HEK293 (cell line): Measurements from ENCODE around the gene CS.
A peak's percentile ranks its signal among the peaks of the same experiment; 100 is the strongest.

Experiments used
- FEZF1 ChIP-seq: fragments of 450-650 bp; formaldehyde crosslinking; IDR thresholded peaks from 2 replicates; pipeline ENCODE4 v1.5.1; 2016; ENCODE audit warnings: missing biosample characterization, missing genetic modification characterization
- GFI1B ChIP-seq: fragments of 450-650 bp; formaldehyde crosslinking; IDR thresholded peaks from 2 replicates; pipeline ENCODE4 v1.5.1; 2016; ENCODE audit warnings: missing biosample characterization, missing genetic modification characterization
- GLI2 ChIP-seq: fragments of 450-650 bp; formaldehyde crosslinking; IDR thresholded peaks from 2 replicates; pipeline ENCODE4; 2017; ENCODE audit warnings: missing biosample characterization, missing genetic modification characterization, low read depth, borderline replicate concordance
- GLI4 ChIP-seq: fragments of 450-650 bp; formaldehyde crosslinking; IDR thresholded peaks from 2 replicates; pipeline ENCODE4 v1.5.1; 2016; ENCODE audit warnings: missing biosample characterization, missing genetic modification characterization
- GLIS2 ChIP-seq: fragments of 450-650 bp; formaldehyde crosslinking; IDR thresholded peaks from 2 replicates; pipeline ENCODE4 v1.5.1; 2016; ENCODE audit warnings: missing biosample characterization, missing genetic modification characterization
- INSM2 ChIP-seq: fragments of 450-650 bp; formaldehyde crosslinking; IDR thresholded peaks from 2 replicates; pipeline ENCODE4 v1.5.1; 2016; ENCODE audit warnings: missing biosample characterization, missing genetic modification characterization
- KLF10 ChIP-seq: fragments of 450-650 bp; IDR thresholded peaks from 2 replicates; pipeline ENCODE4 v1.5.1; 2018; ENCODE audit warnings: missing biosample characterization, mild to moderate bottlenecking, missing genetic modification characterization
- KLF8 ChIP-seq: fragments of 450-650 bp; formaldehyde crosslinking; IDR thresholded peaks from 2 replicates; pipeline ENCODE4 v1.5.1; 2016; ENCODE audit warnings: missing biosample characterization, missing genetic modification characterization
- SCRT1 ChIP-seq: fragments of 450-650 bp; formaldehyde crosslinking; IDR thresholded peaks from 2 replicates; pipeline ENCODE4 v1.5.1; 2016; ENCODE audit warnings: missing biosample characterization, missing genetic modification characterization, borderline replicate concordance
- SP2 ChIP-seq: fragments of 450-650 bp; formaldehyde crosslinking; IDR thresholded peaks from 2 replicates; pipeline ENCODE4 v1.5.1; 2016; ENCODE audit warnings: missing biosample characterization, missing genetic modification characterization
- YY1 ChIP-seq: fragments of 450-650 bp; formaldehyde crosslinking; IDR thresholded peaks from 2 replicates; pipeline ENCODE4 v1.5.1; 2018; ENCODE audit warnings: missing biosample characterization, missing genetic modification characterization
- ZBTB11 ChIP-seq: fragments of 450-650 bp; formaldehyde crosslinking; conservative IDR thresholded peaks from 2 replicates; pipeline ENCODE4 v1.5.1; 2016; ENCODE audit warnings: low read depth, missing biosample characterization, missing genetic modification characterization
- ZBTB21 ChIP-seq: fragments of 450-650 bp; formaldehyde crosslinking; IDR thresholded peaks from 2 replicates; pipeline ENCODE4 v1.5.1; 2017; ENCODE audit warnings: missing biosample characterization, missing genetic modification characterization
- ZBTB48 ChIP-seq: fragments of 450-650 bp; formaldehyde crosslinking; IDR thresholded peaks from 2 replicates; pipeline ENCODE4 v1.5.1; 2016; ENCODE audit warnings: missing biosample characterization, missing genetic modification characterization
- ZBTB49 ChIP-seq: fragments of 450-650 bp; formaldehyde crosslinking; IDR thresholded peaks from 2 replicates; pipeline ENCODE4 v1.5.1; 2016; ENCODE audit warnings: missing biosample characterization, missing genetic modification characterization, low read depth
- ZNF10 ChIP-seq: fragments of 450-650 bp; formaldehyde crosslinking; IDR thresholded peaks from 2 replicates; pipeline ENCODE4 v1.5.1; 2017; ENCODE audit warnings: missing biosample characterization, missing genetic modification characterization
- ZNF132 ChIP-seq: fragments of 450-650 bp; formaldehyde crosslinking; IDR thresholded peaks from 2 replicates; pipeline ENCODE4 v1.5.1; 2017; ENCODE audit warnings: missing biosample characterization, missing genetic modification characterization, borderline replicate concordance
- ZNF175 ChIP-seq: fragments of 450-650 bp; formaldehyde crosslinking; IDR thresholded peaks from 2 replicates; pipeline ENCODE4 v1.5.1; 2016; ENCODE audit warnings: missing biosample characterization, missing genetic modification characterization
- ZNF2 ChIP-seq: fragments of 450-650 bp; formaldehyde crosslinking; IDR thresholded peaks from 2 replicates; pipeline ENCODE4 v1.5.1; 2016; ENCODE audit warnings: missing biosample characterization, missing genetic modification characterization
- ZNF221 ChIP-seq: fragments of 450-650 bp; formaldehyde crosslinking; IDR thresholded peaks from 2 replicates; pipeline ENCODE4 v1.5.1; 2017; ENCODE audit warnings: missing biosample characterization, missing genetic modification characterization, borderline replicate concordance
- ZNF239 ChIP-seq: fragments of 450-650 bp; formaldehyde crosslinking; IDR thresholded peaks from 2 replicates; pipeline ENCODE4 v1.5.1; 2016; ENCODE audit warnings: missing biosample characterization, missing genetic modification characterization
- ZNF274 ChIP-seq, 2 experiments: fragments of 200-500 bp in 1 of 2; fragments of 450-650 bp in 1 of 2; sonication (Bioruptor generic) in 1 of 2; formaldehyde crosslinking in 1 of 2; IDR thresholded peaks; 2 replicates each; pipeline versions ENCODE4 v1.5.1 to v1.6.1; 2014 to 2016; ENCODE audit warnings: borderline replicate concordance in 1 of 2, inconsistent platforms in 1 of 2, low read length in 1 of 2, missing biosample characterization in 1 of 2, missing genetic modification characterization in 1 of 2
- ZNF311 ChIP-seq: fragments of 450-650 bp; formaldehyde crosslinking; IDR thresholded peaks from 2 replicates; pipeline ENCODE4 v1.5.1; 2017; ENCODE audit warnings: missing biosample characterization, missing genetic modification characterization, borderline replicate concordance
- ZNF335 ChIP-seq: fragments of 450-650 bp; formaldehyde crosslinking; conservative IDR thresholded peaks from 2 replicates; pipeline ENCODE4 v1.5.1; 2016; ENCODE audit warnings: missing biosample characterization, missing genetic modification characterization
- ZNF391 ChIP-seq: fragments of 450-650 bp; formaldehyde crosslinking; IDR thresholded peaks from 2 replicates; pipeline ENCODE4 v1.5.1; 2016; ENCODE audit warnings: low read depth, missing biosample characterization, missing genetic modification characterization, borderline replicate concordance
- ZNF530 ChIP-seq: fragments of 450-650 bp; formaldehyde crosslinking; IDR thresholded peaks from 2 replicates; pipeline ENCODE4 v1.5.1; 2016; ENCODE audit warnings: low read depth, missing biosample characterization, missing genetic modification characterization
- ZNF626 ChIP-seq: fragments of 450-650 bp; sonication (Bioruptor Pico); formaldehyde crosslinking; IDR thresholded peaks from 2 replicates; pipeline ENCODE4 v1.5.1; 2018; ENCODE audit warnings: missing biosample characterization, missing genetic modification characterization, inconsistent platforms
- ZNF629 ChIP-seq: fragments of 450-650 bp; formaldehyde crosslinking; IDR thresholded peaks from 2 replicates; pipeline ENCODE4 v1.5.1; 2017; ENCODE audit warnings: missing biosample characterization, missing genetic modification characterization
- ZNF639 ChIP-seq: fragments of 450-650 bp; formaldehyde crosslinking; IDR thresholded peaks from 2 replicates; pipeline ENCODE4 v1.5.1; 2016; ENCODE audit warnings: missing biosample characterization, missing genetic modification characterization
- ZNF677 ChIP-seq: fragments of 450-650 bp; IDR thresholded peaks from 2 replicates; pipeline ENCODE4 v1.5.0; 2018; ENCODE audit warnings: missing biosample characterization, mild to moderate bottlenecking, missing genetic modification characterization, moderate library complexity
- ZSCAN30 ChIP-seq: fragments of 450-650 bp; IDR thresholded peaks from 2 replicates; pipeline ENCODE4 v1.5.1; 2018; ENCODE audit warnings: missing biosample characterization, mild to moderate bottlenecking, missing genetic modification characterization, moderate library complexity

CS gene

GRCh38 chr12:56224102-56224701, 75.9 kb downstream of the CS start, which contains the start of gene NABP2 (continued):
- TF ChIP-seq FEZF1 (tag by site-specific recombination) (peak; percentile 61), ZNF10 (tag by site-specific recombination) (no peak), ZNF335 (tag by site-specific recombination) (peak; percentile 56), ZNF639 (tag by site-specific recombination) (peak; percentile 58; the same call in 1 of the 2 replicates), ZBTB11 (tag by site-specific recombination) (peak; percentile 94), ZNF2 (tag by site-specific recombination) (peak; percentile 80; the same call in 1 of the 2 replicates), SCRT1 (tag by site-specific recombination) (no peak), ZNF132 (no peak), GLIS2 (tag by site-specific recombination) (peak; percentile 99), ZNF311 (tag by site-specific recombination) (no peak), ZNF626 (tag by site-specific recombination) (no peak), ZNF530 (tag by site-specific recombination) (no peak), ZNF175 (tag by site-specific recombination) (no peak), ZNF239 (tag by site-specific recombination) (no peak), KLF8 (tag by site-specific recombination) (peak; percentile 74; the same call in 1 of the 2 replicates), INSM2 (peak; percentile 57), SP2 (tag by site-specific recombination) (peak; percentile 99), GLI4 (tag by site-specific recombination) (no peak), ZNF629 (peak; percentile 71), ZSCAN30 (tag by site-specific recombination) (0 out of 2 replicates have a peak, but pooled peaks have one; percentile 26), KLF10 (tag by site-specific recombination) (no peak), ZNF274 (IDR thresholded peaks at IDR 0.05; ENCODE audit: low read length) (no peak), ZNF274 (tag by site-specific recombination; IDR thresholded peaks at IDR 0.05; ENCODE audit: borderline replicate concordance) (no peak), GLI2 (tag by site-specific recombination) (no peak), GFI1B (tag by site-specific recombination) (no peak), ZNF391 (tag by site-specific recombination) (peak; percentile 83; the same call in 1 of the 2 replicates), ZBTB48 (tag by site-specific recombination) (peak; percentile 95), ZBTB21 (tag by site-specific recombination) (no peak), ZNF221 (no peak), YY1 (tag by site-specific recombination) (no peak), ZNF677 (tag by site-specific recombination) (no peak), ZBTB49 (no peak)
